Hepatic stellate cell (primary cell): ENCODE measurements around the gene RTKN2.
"Not testable (repeated sequence)": the region's sequence is repeated elsewhere in the genome, so short reads cannot be mapped to it uniquely, and the experiment has no call there.

Source experiments
- DNase-seq: peaks from one replicate; pipeline ENCODE4 v3.0.0; 2011; ENCODE audit warnings: low spot score

Gene RTKN2

GRCh38 chr10:62259998-62260397 lies 8.6 kb downstream of the RTKN2 start:
- DNase-seq = no peak

GRCh38 chr10:62259456-62259855 lies 9.2 kb downstream of the RTKN2 start:
- DNase-seq = no peak

GRCh38 chr10:62258926-62259325 lies 9.7 kb downstream of the RTKN2 start:
- no peak for DNase-seq

GRCh38 chr10:62253704-62254103 lies 14.9 kb downstream of the RTKN2 start:
- DNase-seq = no peak

GRCh38 chr10:62252051-62252450 lies 16.6 kb downstream of the RTKN2 start:
- DNase-seq = no peak

- no peak for DNase-seq
Observed at GRCh38 chr10:62250594-62251198, 17.9 kb downstream of the RTKN2 start.

GRCh38 chr10:62249957-62250356 lies 18.7 kb downstream of the RTKN2 start:
- no peak for DNase-seq

- DNase-seq = no peak
Observed at GRCh38 chr10:62248465-62248864, 20.2 kb downstream of the RTKN2 start.

GRCh38 chr10:62244785-62245467 lies 23.7 kb downstream of the RTKN2 start:
- no peak for DNase-seq

GRCh38 chr10:62244088-62244487 lies 24.6 kb downstream of the RTKN2 start:
- DNase-seq = no peak

GRCh38 chr10:62243647-62243997 lies 25.0 kb downstream of the RTKN2 start:
- no peak for DNase-seq

GRCh38 chr10:62242965-62243646 lies 25.5 kb downstream of the RTKN2 start:
- DNase-seq = not testable (repeated sequence)

- DNase-seq = not testable (repeated sequence)
Observed at GRCh38 chr10:62241521-62241920, 27.1 kb downstream of the RTKN2 start.

GRCh38 chr10:62239994-62240393 lies 28.6 kb downstream of the RTKN2 start:
- no peak for DNase-seq

GRCh38 chr10:62238880-62239279 lies 29.8 kb downstream of the RTKN2 start:
- no peak for DNase-seq

- DNase-seq = no peak
Observed at GRCh38 chr10:62237966-62238365, 30.7 kb downstream of the RTKN2 start.

GRCh38 chr10:62237506-62237905 lies 31.1 kb downstream of the RTKN2 start:
- no peak for DNase-seq

- no peak for DNase-seq
Observed at GRCh38 chr10:62234077-62234605, 34.5 kb downstream of the RTKN2 start.

GRCh38 chr10:62233356-62234076 lies 35.1 kb downstream of the RTKN2 start:
- peak; percentile 5 for DNase-seq

- DNase-seq = no peak
Observed at GRCh38 chr10:62231805-62232204, 36.8 kb downstream of the RTKN2 start.

GRCh38 chr10:62231371-62231770 lies 37.3 kb downstream of the RTKN2 start:
- peak; percentile 41 for DNase-seq

- DNase-seq = no peak
Observed at GRCh38 chr10:62230344-62231121, 38.1 kb downstream of the RTKN2 start.
